ENCODE data around the gene CDK5RAP3.

The CDK5RAP3 gene

GRCh38 chr17:47969930-47970724 is 786 bp upstream of the CDK5RAP3 start:
- TF ChIP-seq, protein P1, sequence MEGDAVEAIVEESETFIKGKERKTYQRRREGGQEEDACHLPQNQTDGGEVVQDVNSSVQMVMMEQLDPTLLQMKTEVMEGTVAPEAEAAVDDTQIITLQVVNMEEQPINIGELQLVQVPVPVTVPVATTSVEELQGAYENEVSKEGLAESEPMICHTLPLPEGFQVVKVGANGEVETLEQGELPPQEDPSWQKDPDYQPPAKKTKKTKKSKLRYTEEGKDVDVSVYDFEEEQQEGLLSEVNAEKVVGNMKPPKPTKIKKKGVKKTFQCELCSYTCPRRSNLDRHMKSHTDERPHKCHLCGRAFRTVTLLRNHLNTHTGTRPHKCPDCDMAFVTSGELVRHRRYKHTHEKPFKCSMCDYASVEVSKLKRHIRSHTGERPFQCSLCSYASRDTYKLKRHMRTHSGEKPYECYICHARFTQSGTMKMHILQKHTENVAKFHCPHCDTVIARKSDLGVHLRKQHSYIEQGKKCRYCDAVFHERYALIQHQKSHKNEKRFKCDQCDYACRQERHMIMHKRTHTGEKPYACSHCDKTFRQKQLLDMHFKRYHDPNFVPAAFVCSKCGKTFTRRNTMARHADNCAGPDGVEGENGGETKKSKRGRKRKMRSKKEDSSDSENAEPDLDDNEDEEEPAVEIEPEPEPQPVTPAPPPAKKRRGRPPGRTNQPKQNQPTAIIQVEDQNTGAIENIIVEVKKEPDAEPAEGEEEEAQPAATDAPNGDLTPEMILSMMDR (IDR thresholded peaks at IDR 0.05; ENCODE audit: extremely low read depth, missing control alignments) = no peak

GRCh38 chr17:47973541-47973940 is 2.6 kb downstream of the CDK5RAP3 start:
- DNase-seq (ENCODE audit: low spot score) = no peak
- TF ChIP-seq, protein P1 (IDR thresholded peaks at IDR 0.05; ENCODE audit: extremely low read depth, missing control alignments) = no peak

More at GRCh38 chr17:47969930-47970724, 786 bp upstream of the CDK5RAP3 start:
- no peak for DNase-seq (ENCODE audit: low spot score)

GRCh38 chr17:47975189-47975822 is 4.4 kb downstream of the CDK5RAP3 start:
- no peak for DNase-seq (ENCODE audit: low spot score)
- TF ChIP-seq, protein P1 (IDR thresholded peaks at IDR 0.05; ENCODE audit: extremely low read depth, missing control alignments) = no peak

- DNase-seq (ENCODE audit: low spot score) = no peak
- TF ChIP-seq, protein P1 (IDR thresholded peaks at IDR 0.05; ENCODE audit: extremely low read depth, missing control alignments) = no peak
These were observed 4.9 kb downstream of the CDK5RAP3 start for GRCh38 chr17:47975823-47976205.

DNA sequence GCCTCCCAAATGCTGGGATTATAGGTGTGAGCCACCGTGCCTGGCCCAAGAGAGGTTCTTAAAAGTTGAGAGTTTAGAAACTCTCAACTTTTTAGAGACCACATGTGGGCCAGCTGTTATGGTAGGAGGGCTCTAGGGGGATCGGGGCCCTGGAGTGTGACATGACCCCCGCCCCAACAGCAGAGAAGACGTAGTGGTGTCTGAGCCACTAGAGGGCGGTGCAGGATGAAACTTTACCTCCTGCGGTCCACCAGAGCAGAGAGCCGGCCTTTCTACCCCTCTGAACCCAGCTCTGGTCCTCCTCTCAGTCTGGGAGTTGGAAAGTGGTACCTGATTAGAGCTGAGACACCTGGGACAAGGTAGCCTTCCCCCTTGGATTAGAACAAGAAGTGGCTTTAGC is 7.4 kb downstream of the CDK5RAP3 start:
- peak; percentile 76 for DNase-seq (ENCODE audit: low spot score)
- TF ChIP-seq, protein P1 (IDR thresholded peaks at IDR 0.05; ENCODE audit: extremely low read depth, missing control alignments) = peak; percentile 40

DNA sequence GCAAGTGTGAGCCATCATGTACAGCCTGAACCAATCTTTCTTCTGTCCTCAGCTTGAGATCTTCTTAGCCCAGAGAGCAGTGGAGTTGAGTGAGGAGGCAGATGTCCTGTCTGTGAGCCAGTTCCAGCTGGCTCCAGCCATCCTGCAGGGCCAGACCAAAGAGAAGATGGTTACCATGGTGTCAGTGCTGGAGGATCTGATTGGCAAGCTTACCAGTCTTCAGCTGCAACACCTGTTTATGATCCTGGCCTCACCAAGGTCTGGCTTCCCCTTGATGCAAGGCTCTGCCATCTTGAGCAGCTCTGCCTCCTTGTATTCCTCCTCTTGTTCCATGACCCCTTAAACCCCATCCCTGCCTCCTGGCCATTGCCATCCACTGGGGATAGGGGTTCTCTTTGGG is 9.6 kb downstream of the CDK5RAP3 start:
- TF ChIP-seq, protein P1 (IDR thresholded peaks at IDR 0.05; ENCODE audit: extremely low read depth, missing control alignments) = no peak
- no peak for DNase-seq (ENCODE audit: low spot score)

DNA sequence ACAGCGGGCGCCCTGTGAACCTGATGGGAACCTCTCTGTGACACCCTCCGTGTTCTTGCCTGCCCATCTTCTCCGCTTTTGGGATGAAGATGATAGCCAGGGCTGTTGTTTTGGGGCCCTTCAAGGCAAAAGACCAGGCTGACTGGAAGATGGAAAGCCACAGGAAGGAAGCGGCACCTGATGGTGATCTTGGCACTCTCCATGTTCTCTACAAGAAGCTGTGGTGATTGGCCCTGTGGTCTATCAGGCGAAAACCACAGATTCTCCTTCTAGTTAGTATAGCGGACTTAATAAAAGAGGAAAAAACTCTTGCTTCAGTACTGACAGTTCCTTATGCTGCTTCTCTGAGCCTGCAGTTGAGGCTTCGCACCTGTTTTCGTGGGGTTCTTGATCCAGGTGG is 10.5 kb downstream of the CDK5RAP3 start:
- no peak for DNase-seq (ENCODE audit: low spot score)
- TF ChIP-seq, protein P1 (IDR thresholded peaks at IDR 0.05; ENCODE audit: extremely low read depth, missing control alignments) = no peak

Measured in GM20000 (cell line).